PC-3 (cell line): ENCODE data around the gene VDR. TPM values are rescaled to one million over a fixed set of nuclear protein-coding genes. Genes with fewer than 3 reads are reported as not detected.

Source experiments
- ATAC-seq: fragments of 200-7000 bp; cut with Tn5 transposase; 2 replicates; pipeline ENCODE4 v1.9.1; 2020; ENCODE audit warnings: mild to moderate bottlenecking, moderate library complexity
- BruUV-seq: library from RNA; stranded (reverse); fragments of 400-500 nt; replicated peaks from 2 replicates; lab custom pipeline; 2021; lab: Mats Ljungman, UMichigan
- CTCF ChIA-PET: fragments of 300-600 bp; sonication (Branson Sonifier 250); formaldehyde crosslinking; loops from one replicate; lab custom pipeline; 2022; ENCODE audit warnings: antibody characterized with exemption; lab: Charles Lee
- POLR2A ChIA-PET: fragments of 300-600 bp; sonication (Branson Sonifier 250); formaldehyde crosslinking; loops from one replicate; lab custom pipeline; 2022; ENCODE audit warnings: antibody characterized with exemption; ENCODE audit not compliant: unreplicated experiment; lab: Charles Lee
- DNase-seq: peaks from one replicate; pipeline ENCODE4 v3.0.0-alpha.2; 2015
- H2AFZ ChIP-seq: fragments of 300-600 bp; sonication (generic); 2 replicates; pipeline ENCODE4 v1.6.0; 2016; ENCODE audit warnings: antibody characterized with exemption, low read length
- H3F3A ChIP-seq: fragments of 300-600 bp; sonication (generic); one replicate; pipeline ENCODE4 v1.6.0; 2017; ENCODE audit warnings: antibody characterized with exemption, low read length, control low read depth, mild to moderate bottlenecking; ENCODE audit not compliant: unreplicated experiment
- H3K27ac ChIP-seq: fragments of 300-600 bp; sonication (generic); 2 replicates; pipeline ENCODE4 v1.5.1; 2016; ENCODE audit warnings: mild to moderate bottlenecking, low read length
- H3K27me3 ChIP-seq: fragments of 300-600 bp; sonication (generic); 2 replicates; pipeline ENCODE4 v1.6.1; 2016; ENCODE audit warnings: low read length, mixed read lengths
- H3K36me3 ChIP-seq: fragments of 300-600 bp; sonication (generic); 2 replicates; pipeline ENCODE4 v1.6.1; 2016; ENCODE audit warnings: low read depth, mixed run types, low read length, mixed read lengths
- H3K4me1 ChIP-seq: fragments of 300-600 bp; sonication (generic); 2 replicates; pipeline ENCODE4 v1.5.1; 2016; ENCODE audit warnings: low read length; ENCODE audit not compliant: insufficient read depth
- H3K4me2 ChIP-seq: fragments of 300-600 bp; sonication (generic); 2 replicates; pipeline ENCODE4 v1.6.0; 2016; ENCODE audit warnings: low read length
- H3K4me3 ChIP-seq: fragments of 300-600 bp; sonication (generic); 2 replicates; pipeline ENCODE4 v1.5.1; 2016; ENCODE audit warnings: mild to moderate bottlenecking, low read length, mixed read lengths
- H3K79me2 ChIP-seq: fragments of 300-600 bp; sonication (generic); 2 replicates; pipeline ENCODE4 v1.6.1; 2017; ENCODE audit warnings: low read length, mixed read lengths
- H3K9ac ChIP-seq: fragments of 300-600 bp; sonication (generic); 2 replicates; pipeline ENCODE4 v1.6.0; 2016; ENCODE audit warnings: mild to moderate bottlenecking, low read length
- H3K9me2 ChIP-seq: fragments of 300-600 bp; sonication (generic); replicated peaks from 2 replicates; pipeline ENCODE4 v1.6.1; 2016; ENCODE audit warnings: mixed run types, low read length, mixed read lengths
- H3K9me3 ChIP-seq: fragments of 300-600 bp; sonication (generic); 2 replicates; pipeline ENCODE4 v1.6.1; 2016; ENCODE audit warnings: low read length, mixed read lengths
- H4K20me1 ChIP-seq: fragments of 300-600 bp; sonication (generic); 2 replicates; pipeline ENCODE4 v1.6.1; 2016; ENCODE audit warnings: low read length, mixed read lengths
- CTCF ChIP-seq: fragments of 300-600 bp; sonication (generic); conservative IDR thresholded peaks from 2 replicates; pipeline ENCODE4 v1.5.1; 2017; ENCODE audit warnings: antibody characterized with exemption, low read depth, mild to moderate bottlenecking, low read length
- EZH2 ChIP-seq: fragments of 300-600 bp; sonication (generic); IDR thresholded peaks from one replicate; pipeline ENCODE4 v1.6.1; 2017; ENCODE audit warnings: antibody characterized with exemption, mild to moderate bottlenecking, low read length; ENCODE audit not compliant: unreplicated experiment
- EZH2phosphoT487 ChIP-seq: fragments of 300-600 bp; sonication (generic); IDR thresholded peaks from 2 replicates; pipeline ENCODE4 v1.6.1; 2018; ENCODE audit warnings: mild to moderate bottlenecking, antibody characterized with exemption, low read length, borderline replicate concordance
- intact Hi-C: fragments of 100-400 bp; cut with micrococcal nuclease; formaldehyde crosslinking; loops from 2 replicates; pipeline ENCODE4 v1.9.0; 2023
- total RNA-seq: library from RNA; depleted of rRNA; stranded (reverse); fragments of >200 nt; gene quantifications from 2 replicates; pipeline ENCODE4 v1.2.3, GENCODE V29; 2014

The VDR gene
- total RNA-seq, 1 experiment from 2014 or later: 19.9 TPM

GRCh38 chr12:47802312-47802711 lies 102.5 kb downstream of the VDR start:
- peaks cover 12% of the 10 kb centered on the region; the same call in 1 of the 2 replicates for H4K20me1 ChIP-seq
- no peaks in the 10 kb centered on the region for H3K27me3 ChIP-seq
- H3K9me3 ChIP-seq: no peaks in the 10 kb centered on the region
- no peaks in the 10 kb centered on the region for H3K9me2 ChIP-seq
- TF ChIP-seq EZH2phosphoT487 (no peak), CTCF (peak; percentile 37; the same call in 1 of the 2 replicates)
- peaks cover 9% of the 10 kb centered on the region; the same call in 1 of the 2 replicates for H3K36me3 ChIP-seq
- CTCF ChIA-PET: interaction anchor here (1.0 kb wide), 1 partner anchor 36 kb away, joined by 4 read pairs; no protein-coding TSS in a partner anchor
- intact Hi-C loops: no loop called here
- ATAC-seq (no peak), DNase-seq (no peak)
- H3K9ac ChIP-seq: no peak overlapping the region
- H3K27ac ChIP-seq: no peak overlapping the region
- POLR2A ChIA-PET: no interaction called here
- H3K4me2 ChIP-seq: no peak overlapping the region
- H3F3A ChIP-seq: no peaks in the 10 kb centered on the region
- no peak overlapping the region for H2AFZ ChIP-seq
- BruUV-seq: no TSS peak
- H3K79me2 ChIP-seq: peaks cover 77% of the 10 kb centered on the region
- H3K4me3 ChIP-seq: no peak overlapping the region
- H3K4me1 ChIP-seq: no peaks in the 10 kb centered on the region

- Histone ChIP-seq H3F3A (no peaks in the 10 kb centered on the region), H3K9me3 (no peaks in the 10 kb centered on the region), H2AFZ (no peak overlapping the region), H3K4me3 (no peak overlapping the region), H3K27me3 (no peaks in the 10 kb centered on the region), H3K36me3 (peaks cover 9% of the 10 kb centered on the region; the same call in 1 of the 2 replicates), H3K27ac (no peak overlapping the region), H3K9ac (no peak overlapping the region), H3K9me2 (no peaks in the 10 kb centered on the region), H4K20me1 (peaks cover 12% of the 10 kb centered on the region; the same call in 1 of the 2 replicates), H3K4me2 (no peak overlapping the region), H3K79me2 (peaks cover 72% of the 10 kb centered on the region), H3K4me1 (no peaks in the 10 kb centered on the region)
- TF ChIP-seq CTCF (no peak), EZH2 (no peak), EZH2phosphoT487 (no peak)
- POLR2A ChIA-PET: no interaction called here
- no TSS peak for BruUV-seq
- CTCF ChIA-PET: interaction anchor here (1.0 kb wide), 1 partner anchor 36 kb away, joined by 4 read pairs; no protein-coding TSS in a partner anchor
- ATAC-seq (no peak), DNase-seq (no peak)
- intact Hi-C loops: no loop called here
Measured at GRCh38 chr12:47801904-47802246, 102.9 kb downstream of the VDR start.

- Histone ChIP-seq H3K4me1 (no peaks in the 10 kb centered on the region), H3K9me2 (no peaks in the 10 kb centered on the region), H2AFZ (no peak overlapping the region), H3K27ac (no peak overlapping the region), H3K27me3 (no peaks in the 10 kb centered on the region), H3K79me2 (peaks cover 67% of the 10 kb centered on the region), H3K36me3 (peaks cover 9% of the 10 kb centered on the region; the same call in 1 of the 2 replicates), H3K4me2 (no peak overlapping the region), H3K9ac (no peak overlapping the region), H4K20me1 (peaks cover 12% of the 10 kb centered on the region; the same call in 1 of the 2 replicates), H3K9me3 (no peaks in the 10 kb centered on the region), H3K4me3 (no peak overlapping the region), H3F3A (no peaks in the 10 kb centered on the region)
- intact Hi-C loops: no loop called here
- DNase-seq (no peak), ATAC-seq (peak; percentile 41; the same call in 1 of the 2 replicates)
- BruUV-seq: no TSS peak
- no peak for TF ChIP-seq EZH2phosphoT487
- TF ChIP-seq EZH2: no peak
- no peak for TF ChIP-seq CTCF
- ChIA-PET CTCF (no interaction called here), POLR2A (interaction anchor here (0.7 kb wide), 1 partner anchor 255 kb away, joined by 4 read pairs; no protein-coding TSS in a partner anchor)
Measured at GRCh38 chr12:47801170-47801903, 103.5 kb downstream of the VDR start.
